GM18870 (cell line): ENCODE data around the gene IDE.
"Not testable (repeated sequence)": the region's sequence is repeated elsewhere in the genome, so short reads cannot be mapped to it uniquely, and the experiment has no call there.

Experiments used
- ATAC-seq: cut with Tn5 transposase; IDR thresholded peaks from one replicate; pipeline ENCODE4 v1.9.1; 2021; ENCODE audit warnings: moderate library complexity; ENCODE audit not compliant: unreplicated experiment

The IDE gene

DNA sequence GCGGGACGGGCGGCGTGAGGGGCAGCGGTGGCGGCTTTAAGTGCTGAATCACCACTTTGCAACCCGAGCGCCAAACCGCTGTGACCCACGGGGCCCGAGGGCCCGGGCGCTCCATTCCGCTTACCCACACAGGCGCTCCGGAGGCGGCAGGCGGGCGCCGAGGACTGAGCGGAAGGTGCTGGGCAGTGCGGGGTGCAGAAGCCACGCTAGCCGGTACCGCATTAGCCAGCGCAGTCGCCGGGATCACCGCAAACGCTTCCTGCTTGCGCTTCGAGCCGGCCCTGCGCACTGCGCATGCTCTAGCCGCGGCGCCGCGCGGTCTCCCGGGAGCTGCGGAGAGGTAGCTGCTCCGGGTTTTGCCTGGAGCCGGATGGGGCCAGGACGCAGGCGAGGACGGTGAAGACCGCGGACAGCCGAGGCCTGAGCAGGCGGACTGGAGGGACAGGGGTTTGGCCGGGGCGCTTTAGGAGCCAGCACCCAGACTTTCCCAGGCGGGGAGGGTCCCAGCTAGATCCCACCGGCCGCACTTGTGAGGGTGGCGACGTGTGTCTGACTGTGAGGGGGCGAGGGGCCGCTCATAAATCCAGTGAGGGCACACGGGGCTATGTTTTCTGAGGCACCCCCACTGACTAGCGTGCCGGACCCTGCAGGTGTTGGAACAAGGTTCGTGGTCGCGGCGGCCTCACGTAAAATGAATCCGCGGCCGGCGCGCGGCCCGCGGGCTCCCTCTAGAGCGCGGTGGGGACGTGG, at the start of gene IDE:
TSS of gene IDE (minus strand) at position 296 of the 750 bp plus-strand sequence. CDS start at position 222, 74 bp downstream.
- ATAC-seq: peak; percentile 49

DNA sequence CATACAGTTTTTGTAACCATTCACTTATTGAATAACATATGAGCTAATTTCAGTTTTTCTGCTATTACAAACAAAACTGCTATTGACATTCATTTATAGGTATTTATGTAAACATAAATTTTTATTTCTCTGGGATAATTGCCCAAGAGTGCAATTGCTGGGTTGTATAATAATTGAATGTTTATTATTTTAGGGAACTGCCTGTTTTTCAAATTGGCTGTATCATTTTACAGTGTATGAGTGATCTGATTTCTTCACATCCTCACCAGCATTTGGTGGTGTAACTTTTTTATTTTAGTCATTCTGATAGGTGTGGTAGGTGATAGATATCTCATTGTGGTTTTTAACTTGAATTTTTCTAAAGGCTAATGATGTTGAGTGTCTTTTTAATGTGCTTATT, 45.5 kb upstream of the IDE start:
- ATAC-seq: no peak

DNA sequence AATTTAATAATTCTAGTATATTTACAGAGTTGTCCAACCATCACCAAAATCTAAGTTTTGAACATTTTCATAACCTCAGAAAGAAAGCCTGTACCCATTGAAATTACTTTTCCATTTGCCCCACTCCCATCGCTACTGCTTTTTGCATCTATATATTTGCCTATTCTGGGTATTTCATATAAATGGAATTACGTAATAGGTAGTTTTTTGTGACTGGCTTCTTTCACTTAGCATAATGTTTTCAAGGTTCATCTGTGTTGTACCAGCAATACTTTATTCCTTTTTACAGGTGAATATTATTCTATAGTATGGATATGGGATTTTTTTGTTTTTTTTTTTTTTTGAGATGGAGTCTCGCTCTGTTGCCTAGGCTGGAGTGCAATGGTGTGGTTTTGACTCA, 41.6 kb upstream of the IDE start:
- no peak for ATAC-seq

DNA sequence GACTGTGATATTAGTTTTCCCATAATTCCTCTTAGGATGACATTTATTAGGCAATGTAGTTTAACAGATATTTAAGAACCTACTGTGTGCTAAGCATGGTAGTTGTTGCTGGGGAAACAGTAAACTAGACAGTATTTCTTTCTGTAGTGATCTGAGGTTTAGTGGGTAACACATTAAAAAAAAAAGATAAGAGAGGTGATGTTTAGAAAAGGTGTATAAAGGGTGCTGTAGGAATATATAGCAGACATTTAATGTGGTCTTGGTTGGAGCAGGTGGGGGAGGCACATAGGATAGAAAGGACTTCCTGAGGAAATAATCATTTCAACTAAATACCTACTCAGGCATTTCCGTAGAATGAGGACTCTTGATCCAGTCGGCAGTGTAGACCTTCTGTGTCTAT, 30.9 kb upstream of the IDE start:
- no peak for ATAC-seq

DNA sequence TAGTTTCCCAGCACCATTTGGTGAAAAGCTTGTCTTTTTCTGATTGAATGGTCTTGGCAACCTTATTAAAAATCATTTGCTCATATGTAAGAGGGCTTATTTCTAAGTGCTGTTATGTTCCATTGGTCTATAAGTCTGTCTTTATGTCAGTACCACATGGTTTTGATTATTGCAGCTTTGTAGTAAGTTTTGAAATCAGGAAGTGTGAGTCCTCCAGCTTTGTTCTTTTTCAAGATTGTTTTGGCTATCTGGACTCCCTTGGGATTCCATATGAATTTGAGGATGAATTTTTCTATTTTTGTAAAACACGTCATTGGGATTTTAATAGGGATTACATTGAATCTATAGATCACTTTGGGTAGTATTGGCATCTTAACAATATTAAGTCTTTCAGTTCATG, 24.4 kb upstream of the IDE start:
- no peak for ATAC-seq

DNA sequence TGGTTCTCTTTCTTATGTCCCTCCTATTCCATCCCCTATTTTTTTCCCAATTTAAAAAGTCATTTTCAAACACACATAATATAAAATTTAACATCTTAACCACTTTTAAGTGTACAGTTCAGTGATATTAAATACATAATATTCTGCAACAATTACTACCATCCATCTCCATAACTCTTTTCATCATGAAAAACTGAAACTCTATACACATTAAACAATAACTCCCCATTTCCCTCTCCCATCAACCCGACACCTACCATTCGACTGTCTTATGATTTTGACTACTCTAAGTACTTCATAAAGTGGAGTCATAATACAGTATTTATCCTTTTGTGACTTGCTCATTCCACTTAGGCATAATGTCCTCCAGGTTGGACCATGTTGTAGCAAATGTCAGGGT, 21.6 kb upstream of the IDE start:
- no peak for ATAC-seq

DNA sequence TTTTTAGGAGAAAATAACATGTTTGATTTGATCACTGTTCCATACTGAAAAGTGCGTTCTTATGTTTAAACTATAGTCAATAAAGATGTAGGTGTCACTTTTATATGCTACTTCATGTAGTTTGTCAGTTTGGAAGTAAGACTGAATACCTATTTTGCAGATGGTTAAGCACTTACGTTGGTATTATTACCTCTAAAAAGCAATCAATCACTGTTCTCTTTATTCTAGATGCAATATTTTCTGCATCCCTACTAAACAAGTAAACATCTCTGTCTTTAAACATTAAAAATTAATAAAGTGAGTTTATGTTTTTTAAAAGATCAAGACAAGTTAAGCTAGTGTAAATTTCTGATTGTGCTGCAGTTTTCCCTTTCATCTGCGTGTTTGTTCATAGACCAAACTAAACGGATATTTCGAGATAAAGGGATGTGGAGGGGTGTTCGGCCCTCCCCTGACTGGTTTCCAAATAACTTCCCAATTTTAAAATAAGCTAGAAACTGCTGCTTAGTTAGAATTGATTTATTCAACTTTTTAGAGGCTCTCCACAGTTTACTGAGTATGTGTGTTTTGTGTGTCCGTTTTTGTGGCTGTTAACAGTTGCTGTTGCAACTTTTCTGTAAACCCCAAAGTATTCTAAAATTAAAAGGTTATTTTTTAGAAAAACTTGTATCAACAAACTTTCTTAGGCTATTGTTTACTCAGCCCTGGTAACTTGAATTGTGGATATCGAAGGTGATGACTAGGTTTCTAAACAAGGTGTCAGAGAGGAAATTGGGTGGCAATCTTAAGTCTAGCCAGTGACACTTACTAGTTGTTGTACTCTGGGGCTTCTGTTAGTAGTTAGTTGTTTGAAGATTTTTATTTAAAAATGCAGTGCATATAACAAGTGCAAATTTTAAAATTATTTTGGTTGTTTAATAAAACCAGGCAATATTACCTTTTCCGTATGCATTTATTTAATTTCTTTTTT, 20.0 kb upstream of the IDE start:
- no peak for ATAC-seq

DNA sequence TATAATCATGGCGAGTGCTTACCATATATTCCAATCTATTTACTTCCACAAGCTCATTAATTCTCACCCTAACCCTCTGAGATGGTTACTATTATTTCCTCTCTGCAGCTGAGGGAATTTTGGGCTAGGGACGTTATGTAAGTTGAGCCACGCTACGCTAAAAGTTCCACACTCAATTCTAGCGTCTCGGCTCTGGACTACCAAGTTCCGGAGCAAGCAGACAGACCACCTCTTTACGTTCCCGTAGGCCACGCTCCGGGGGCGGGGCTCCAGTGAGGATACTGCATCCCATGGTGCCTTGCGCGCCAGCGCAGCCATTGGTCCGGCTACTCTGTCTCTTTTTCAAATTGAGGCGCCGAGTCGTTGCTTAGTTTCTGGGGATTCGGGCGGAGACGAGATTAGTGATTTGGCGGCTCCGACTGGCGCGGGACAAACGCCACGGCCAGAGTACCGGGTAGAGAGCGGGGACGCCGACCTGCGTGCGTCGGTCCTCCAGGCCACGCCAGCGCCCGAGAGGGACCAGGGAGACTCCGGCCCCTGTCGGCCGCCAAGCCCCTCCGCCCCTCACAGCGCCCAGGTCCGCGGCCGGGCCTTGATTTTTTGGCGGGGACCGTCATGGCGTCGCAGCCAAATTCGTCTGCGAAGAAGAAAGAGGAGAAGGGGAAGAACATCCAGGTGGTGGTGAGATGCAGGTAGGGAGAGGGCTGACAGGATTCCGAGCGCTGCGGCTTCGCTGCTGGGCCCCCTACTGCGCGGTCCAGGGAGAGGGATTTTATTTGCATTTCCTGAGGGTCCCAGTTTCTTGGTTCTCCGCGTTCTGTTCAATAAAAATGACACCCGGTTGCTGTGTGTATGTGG, 19.1 kb upstream of the IDE start, which contains the start of gene KIF11:
TSS of gene KIF11 (plus strand) at position 370 of the 858 bp plus-strand sequence. CDS start at position 616, 246 bp downstream.
- ATAC-seq: peak; percentile 82

DNA sequence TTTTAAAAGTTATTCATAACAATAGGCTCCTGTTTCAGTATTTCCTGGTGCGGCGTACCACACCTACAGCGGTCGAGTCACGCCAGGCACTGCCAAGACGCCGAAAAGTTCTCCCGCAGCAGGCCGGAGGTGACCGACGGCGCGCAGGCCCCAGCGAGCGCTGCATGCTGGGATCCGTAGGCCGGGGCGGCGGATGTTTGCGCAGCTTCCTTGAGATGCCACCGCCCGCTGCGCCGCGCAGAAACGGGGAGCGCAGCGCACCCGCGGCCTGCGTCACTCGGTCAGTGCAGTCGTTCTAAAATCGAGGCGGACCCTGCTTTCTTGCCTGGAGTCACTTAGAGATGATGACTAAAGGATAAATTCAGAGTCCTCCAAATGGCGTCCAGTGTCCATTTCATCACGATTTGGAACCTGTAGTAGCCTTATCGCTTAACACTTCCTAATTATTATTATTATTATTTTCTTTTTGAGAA, 17.7 kb upstream of the IDE start:
- ATAC-seq: peak; percentile 53

DNA sequence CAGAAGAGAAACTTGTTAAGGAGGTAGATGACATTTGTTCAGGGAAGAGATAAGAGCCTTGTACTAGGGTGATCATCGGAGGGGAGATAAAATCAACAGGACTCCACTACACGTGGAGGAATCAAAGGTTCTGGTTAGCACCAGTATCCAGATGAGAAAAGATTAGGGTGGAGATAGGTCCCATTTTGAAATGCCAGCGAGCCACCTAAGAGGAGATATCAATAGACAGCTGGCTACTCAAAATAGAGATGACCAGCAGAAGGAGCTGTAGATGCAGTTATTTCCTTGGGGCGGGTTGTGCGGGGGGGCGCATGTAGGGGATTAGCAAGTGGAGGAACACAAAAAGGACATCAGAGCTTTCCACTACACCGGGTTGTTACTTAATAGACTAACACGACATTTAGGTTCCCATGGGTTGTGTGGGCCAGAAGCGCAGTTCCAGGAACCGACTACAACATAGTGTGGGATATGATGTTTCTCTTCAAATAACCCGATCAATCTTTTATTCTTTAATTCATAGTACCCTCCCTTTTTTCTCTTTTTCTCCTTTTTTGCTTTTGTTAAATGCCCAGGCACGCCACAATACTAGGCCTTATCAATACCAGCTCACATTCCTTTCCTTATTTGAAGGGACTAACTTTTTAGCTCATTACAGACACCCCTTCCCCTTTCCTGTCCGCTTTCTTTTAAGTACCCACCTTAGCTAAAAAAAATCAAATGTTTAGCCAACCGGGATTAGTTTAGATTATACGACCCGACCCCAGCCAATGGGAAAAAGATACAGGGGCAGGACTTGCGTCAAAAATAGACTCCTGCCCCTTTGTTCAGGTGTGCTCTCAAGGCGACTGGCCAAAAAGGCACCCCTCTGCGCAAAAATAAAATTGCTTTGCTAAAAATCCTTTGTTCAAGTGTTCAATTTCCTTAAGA, 17.0 kb upstream of the IDE start:
- peak; percentile 5 for ATAC-seq

DNA sequence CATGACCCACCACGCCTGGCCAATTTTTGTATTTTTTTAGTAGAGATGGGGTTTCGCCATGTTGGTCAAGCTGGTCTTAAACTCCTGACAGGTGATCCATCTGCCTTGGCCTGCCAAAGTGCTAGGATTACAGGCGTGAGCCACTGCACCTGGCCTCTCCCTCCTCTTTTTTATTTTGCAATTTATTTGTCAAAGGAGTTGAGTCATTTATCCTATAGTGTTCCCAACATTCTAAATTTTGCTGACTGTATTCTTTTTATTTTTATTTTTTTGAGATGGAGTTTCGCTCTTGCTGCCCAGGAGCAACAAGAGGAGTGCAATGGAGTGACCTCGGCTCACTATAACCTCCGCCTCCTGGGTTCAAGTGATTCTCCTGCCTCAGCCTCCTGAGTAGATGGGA, 8.5 kb upstream of the IDE start:
- not testable (repeated sequence) for ATAC-seq

DNA sequence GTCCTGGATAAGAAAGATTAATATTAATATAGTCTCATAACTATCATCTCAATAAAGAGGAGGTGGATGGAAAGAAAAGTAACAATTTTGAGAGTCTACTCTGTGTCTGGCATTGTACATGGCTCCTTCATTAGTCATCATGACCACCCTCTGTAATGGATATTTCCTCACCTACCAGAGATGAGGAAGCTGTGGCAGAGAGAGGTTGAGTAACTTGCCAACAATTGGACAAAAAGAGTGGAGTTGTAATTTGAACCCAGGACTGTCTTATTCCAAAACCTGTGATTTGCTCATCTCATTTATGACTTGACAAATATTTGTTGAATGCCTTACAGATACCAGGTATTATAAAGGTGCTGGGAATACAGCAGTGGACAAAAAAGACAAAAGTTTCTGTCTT, 2.1 kb upstream of the IDE start:
- no peak for ATAC-seq

DNA sequence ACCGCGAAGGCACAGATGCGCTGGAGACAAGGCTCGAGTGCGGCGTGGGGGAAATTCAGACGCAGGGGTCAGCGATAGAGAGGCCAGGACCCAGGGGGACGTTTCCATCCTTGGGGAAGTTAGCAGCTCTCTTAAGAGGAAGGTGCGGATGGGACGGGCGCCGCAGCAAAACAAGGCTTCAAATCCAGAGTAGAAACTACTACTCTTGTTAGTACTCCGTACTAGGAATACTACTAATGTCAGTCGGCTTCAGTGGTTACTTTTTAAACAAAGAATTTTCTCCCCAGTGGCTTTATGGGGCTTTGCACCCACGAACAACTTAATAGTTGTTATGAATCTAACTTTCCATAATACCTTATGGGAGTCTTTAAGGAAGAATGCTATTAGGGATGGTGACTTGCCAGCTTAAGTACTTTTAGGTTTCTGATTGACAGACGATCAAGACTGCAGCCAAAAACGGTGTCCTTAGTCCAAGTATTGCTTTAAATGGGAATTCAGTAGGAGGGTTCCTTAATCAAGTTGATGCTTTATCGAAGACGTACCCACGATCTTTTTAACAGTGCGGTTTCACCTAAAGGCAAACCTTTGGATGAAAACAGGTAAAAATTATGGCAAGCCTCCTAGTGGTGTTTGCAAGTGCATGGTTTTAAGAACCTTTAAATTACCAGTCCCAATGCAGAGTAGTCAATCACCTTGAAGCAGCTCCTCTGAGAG, 812 bp upstream of the IDE start:
- ATAC-seq: peak; percentile 29

DNA sequence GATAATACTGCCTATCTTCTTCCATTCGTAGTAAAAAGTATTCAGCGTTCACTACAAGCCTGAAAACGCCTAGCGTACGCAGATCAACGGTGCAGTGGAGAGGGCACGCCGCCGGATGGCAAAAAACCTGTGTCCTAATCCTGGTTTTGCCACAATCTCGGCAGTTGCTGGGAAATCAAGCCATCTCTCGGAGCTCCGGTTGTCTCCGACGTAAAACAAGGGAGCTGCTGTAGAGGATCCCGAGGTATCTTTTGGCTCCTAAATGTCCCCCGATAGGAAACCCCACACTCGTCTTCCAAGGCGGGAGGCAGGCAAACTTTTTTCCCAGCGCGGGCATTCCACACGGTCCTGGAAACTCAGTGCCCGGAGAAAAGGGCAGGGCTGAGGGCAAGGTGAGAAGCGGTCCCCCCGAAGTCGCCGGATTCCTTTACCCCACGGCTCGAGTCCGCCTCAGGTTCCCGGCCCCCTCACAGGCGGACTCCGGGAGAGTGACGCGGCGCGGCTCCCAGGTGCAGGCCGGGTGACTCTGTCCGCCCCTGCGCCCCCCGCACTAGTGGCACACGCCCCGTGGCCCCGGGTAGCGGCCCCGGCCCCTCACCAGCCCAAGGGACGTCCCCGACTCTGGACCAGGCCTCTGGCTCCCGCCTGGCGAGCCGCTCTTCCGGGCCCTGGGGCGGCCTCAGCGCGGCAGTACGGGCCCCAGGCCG, 649 bp downstream of the IDE start:
- no peak for ATAC-seq

DNA sequence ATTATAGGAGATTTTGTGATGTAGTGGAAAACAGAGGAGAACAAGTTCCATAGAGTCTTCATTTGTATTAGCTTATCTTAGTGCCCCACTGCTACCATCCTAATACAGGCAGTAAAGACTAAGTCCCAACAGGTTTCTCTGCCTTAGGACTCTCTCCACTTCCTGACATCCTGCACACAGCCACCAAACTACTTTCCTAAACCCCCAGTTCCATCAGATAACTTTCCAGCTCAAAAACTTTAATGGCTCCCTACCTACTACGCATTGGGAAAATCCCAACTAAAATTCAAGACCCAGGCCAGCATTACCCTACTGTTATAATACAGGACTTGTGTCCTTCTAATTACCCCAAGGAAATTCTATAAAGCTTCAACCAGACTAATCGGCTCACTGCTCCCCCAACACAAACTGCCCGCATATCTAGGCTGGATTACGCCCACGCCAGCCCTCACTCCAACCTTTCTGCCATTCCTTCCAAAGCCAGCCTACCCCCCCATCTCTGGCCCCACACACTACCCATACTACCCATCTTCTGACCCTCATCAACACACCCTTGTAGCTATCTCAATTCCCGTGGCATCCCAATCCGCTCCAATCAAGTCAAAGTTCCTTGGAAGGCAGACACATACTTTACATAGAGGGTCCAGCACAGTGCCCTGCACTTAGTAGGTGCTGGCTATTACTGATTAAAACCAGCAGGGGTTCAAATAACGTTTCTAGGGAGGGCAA, 1.4 kb downstream of the IDE start:
- ATAC-seq: no peak

DNA sequence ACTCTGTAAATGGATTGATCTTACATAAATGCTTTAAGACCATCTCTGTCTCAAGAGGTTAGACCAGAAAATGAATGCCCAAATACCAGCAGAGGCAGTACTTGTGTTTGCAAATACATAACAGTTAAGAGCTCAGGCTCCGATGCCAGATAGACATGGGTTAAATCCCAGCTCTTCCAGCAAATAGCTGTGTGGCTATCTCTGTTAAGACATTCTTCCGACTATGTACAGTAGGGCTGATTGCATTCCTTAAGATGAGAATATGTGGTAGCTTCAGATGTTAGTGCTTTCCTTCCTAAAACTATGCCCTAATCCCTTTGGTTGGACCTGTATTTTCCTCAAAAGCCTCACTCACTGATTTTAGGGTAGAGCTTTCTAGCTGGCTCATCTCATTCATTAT, 2.2 kb downstream of the IDE start:
- no peak for ATAC-seq

DNA sequence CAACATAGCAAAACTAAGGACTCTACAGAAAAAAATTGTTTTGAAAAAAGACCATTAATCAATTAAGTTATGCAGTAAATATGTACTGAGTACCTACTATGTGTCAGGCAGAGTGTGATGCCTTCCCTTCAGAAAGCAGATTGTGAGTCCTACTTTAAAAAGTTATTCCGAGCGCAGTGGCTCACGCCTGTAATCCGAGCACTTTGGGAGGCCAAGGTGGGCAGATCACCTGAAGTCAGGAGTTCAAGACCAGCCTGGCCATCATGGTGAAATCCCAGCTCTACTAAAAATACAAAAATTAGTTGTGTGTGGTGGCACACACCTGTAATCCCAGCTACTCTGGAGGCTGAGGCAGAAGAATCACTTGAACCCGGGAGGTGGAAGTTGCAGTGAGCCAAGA, 4.2 kb downstream of the IDE start:
- not testable (repeated sequence) for ATAC-seq

DNA sequence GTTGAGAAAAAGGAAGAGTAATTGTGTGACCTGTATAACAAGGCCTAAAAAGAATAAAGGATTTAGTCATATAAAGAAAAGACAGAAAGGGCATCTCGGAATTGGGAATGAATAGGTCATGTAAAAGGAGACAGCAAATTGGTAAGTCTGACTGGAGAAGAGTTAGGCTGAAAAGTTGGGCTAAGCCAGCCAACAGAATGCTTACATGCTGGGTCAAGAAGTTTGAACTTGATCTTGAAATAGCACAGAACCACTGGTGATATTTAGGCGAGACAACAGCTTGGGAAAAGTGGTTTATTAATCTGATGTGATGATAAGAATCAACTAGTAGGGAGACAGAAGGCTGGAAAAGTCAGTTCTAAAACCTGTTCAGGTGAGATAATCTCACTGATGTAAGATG, 4.8 kb downstream of the IDE start:
- ATAC-seq: no peak
